GM12872 (cell line): ENCODE results near the gene DHRS3.

Experiments used
- CTCF ChIP-seq: IDR thresholded peaks from 3 replicates; pipeline ENCODE4 v1.5.1; 2011; ENCODE audit warnings: low read depth, mild to moderate bottlenecking, low read length, moderate library complexity; ENCODE audit not compliant: insufficient read depth

The DHRS3 gene

GRCh38 chr1:12521096-12521495 is 96.9 kb downstream of the DHRS3 start:
- no peak for TF ChIP-seq CTCF

GRCh38 chr1:12519693-12520364 is 98.2 kb downstream of the DHRS3 start:
- no peak for TF ChIP-seq CTCF

- TF ChIP-seq CTCF: no peak
Measured at GRCh38 chr1:12518931-12519692, 98.9 kb downstream of the DHRS3 start.
